K562 (cell line): ENCODE results near the gene TXLNB. TPM values are rescaled to one million over a fixed set of nuclear protein-coding genes. Genes with fewer than 3 reads are reported as not detected.

ENCODE experiments used
- ATAC-seq: fragments of 200-7000 bp; cut with Tn5 transposase; 3 replicates; pipeline ENCODE4 v1.9.1; 2020; ENCODE audit warnings: moderate library complexity
- BruUV-seq: library from RNA; stranded (reverse); fragments of 400-500 nt; replicated peaks from 2 replicates; lab custom pipeline; 2021; lab: Mats Ljungman, UMichigan
- CTCF ChIA-PET: fragments of 300-600 bp; formaldehyde crosslinking; extraction: SDS; loops from one replicate; lab custom pipeline; 2021; ENCODE audit warnings: low intra/inter-chr PET ratio; lab: Yijun Ruan, JAX
- POLR2A ChIA-PET: fragments of 300-600, 350-650 bp; sonication (Branson Sonifier 250); formaldehyde crosslinking; extraction: SDS; loops from one replicate; lab custom pipeline; 2021; ENCODE audit warnings: antibody characterized with exemption, inconsistent platforms; lab: Yijun Ruan, JAX
- DNase-seq, 4 experiments: peaks; one replicate each; pipeline versions ENCODE4 v3.0.0 to v3.0.0-alpha.2; 2011 to 2018; ENCODE audit warnings: low spot score in 3 of 4, mixed read lengths in 3 of 4; ENCODE audit errors: extremely low read depth in 1 of 4
- FAIRE-seq: peaks from 2 replicates; lab custom pipeline; 2011; peaks lifted over from hg19 to GRCh38; lab: Jason Lieb, UNC
- H2AFZ ChIP-seq: 2 replicates; pipeline ENCODE4 v1.6.0; 2011; ENCODE audit warnings: low read depth, low read length, control low read depth, inconsistent platforms
- H3K27ac ChIP-seq: fragments of 200-600 bp; 3 replicates; pipeline ENCODE4 v1.8.0; 2011; ENCODE audit warnings: low read depth, mild to moderate bottlenecking, control low read depth, inconsistent platforms, low read length, moderate library complexity, mixed read lengths; ENCODE audit errors: extremely low read depth
- H3K27me3 ChIP-seq, 2 experiments: fragments of 300-600 bp in 1 of 2; 2 replicates in 1 of 2; 3 replicates in 1 of 2; pipeline versions ENCODE4 v1.6.0 to v1.8.0; 2011; ENCODE audit warnings: inconsistent platforms in 2 of 2, low read length in 2 of 2, mild to moderate bottlenecking in 1 of 2, mixed read lengths in 1 of 2, moderate library complexity in 1 of 2; ENCODE audit not compliant: control insufficient read depth in 2 of 2, insufficient read depth in 2 of 2
- H3K36me3 ChIP-seq: fragments of 300-600 bp; 3 replicates; pipeline ENCODE4 v1.8.0; 2011; ENCODE audit warnings: mild to moderate bottlenecking, low read length, inconsistent platforms; ENCODE audit not compliant: control insufficient read depth, insufficient read depth
- H3K4me1 ChIP-seq, 2 experiments: fragments of 200-600 bp in 1 of 2; replicated peaks in 1 of 2; 2 replicates in 1 of 2; 3 replicates in 1 of 2; pipeline versions ENCODE4 v1.5.1 to v1.8.0; 2011; ENCODE audit warnings: inconsistent platforms in 2 of 2, low read length in 2 of 2, mild to moderate bottlenecking in 1 of 2, mixed read lengths in 1 of 2, moderate library complexity in 1 of 2; ENCODE audit not compliant: control insufficient read depth in 2 of 2, insufficient read depth in 2 of 2
- H3K4me2 ChIP-seq: 2 replicates; pipeline ENCODE4 v1.6.1; 2011; ENCODE audit warnings: low read length, control low read depth, inconsistent platforms, mixed read lengths; ENCODE audit not compliant: insufficient read depth
- H3K4me3 ChIP-seq: fragments of 200-600 bp; sonication (generic), shearing (Covaris generic); 2 replicates; pipeline ENCODE4 v1.5.1; 2016; ENCODE audit warnings: control low read depth, inconsistent platforms
- H3K79me2 ChIP-seq: fragments of 200-600 bp; 3 replicates; pipeline ENCODE4 v1.8.0; 2011; ENCODE audit warnings: low read length, inconsistent platforms; ENCODE audit not compliant: control insufficient read depth, insufficient read depth
- H3K9ac ChIP-seq, 2 experiments: 2 replicates each; pipeline versions ENCODE4 v1.6.0 to v1.6.1; 2011; ENCODE audit warnings: low read depth in 2 of 2, low read length in 2 of 2, control low read depth in 1 of 2, inconsistent platforms in 1 of 2, mild to moderate bottlenecking in 1 of 2, mixed read lengths in 1 of 2; ENCODE audit not compliant: insufficient read depth in 1 of 2
- H3K9me1 ChIP-seq: one replicate; pipeline ENCODE4 v1.6.0; 2011; ENCODE audit warnings: inconsistent platforms, mild to moderate bottlenecking, low read length, moderate library complexity; ENCODE audit not compliant: control insufficient read depth, insufficient read depth
- H3K9me3 ChIP-seq: replicated peaks from 2 replicates; pipeline ENCODE4 v1.5.1; 2011; ENCODE audit warnings: low read depth, low read length, inconsistent platforms; ENCODE audit not compliant: control insufficient read depth, insufficient read depth
- H4K20me1 ChIP-seq: replicated peaks from 2 replicates; pipeline ENCODE4 v1.6.1; 2011; ENCODE audit warnings: low read length, inconsistent platforms, mixed read lengths; ENCODE audit not compliant: control insufficient read depth, insufficient read depth
- BCOR ChIP-seq: fragments of 450-650 bp; IDR thresholded peaks from 2 replicates; pipeline ENCODE4 v1.6.1; 2016
- GABPB2 ChIP-seq: fragments of 250-450 bp; sonication (Bioruptor Pico); conservative IDR thresholded peaks from 2 replicates; pipeline ENCODE4 v1.5.1; 2021; ENCODE audit warnings: mild to moderate bottlenecking
- HDAC1 ChIP-seq, 2 experiments: fragments of 450-650 bp; IDR thresholded peaks; 2 replicates each; pipeline ENCODE4 v1.6.1; 2016 to 2017; ENCODE audit warnings: inconsistent platforms in 1 of 2, mild to moderate bottlenecking in 1 of 2, moderate library complexity in 1 of 2
- KAT8 ChIP-seq: fragments of 450-650 bp; IDR thresholded peaks from 2 replicates; pipeline ENCODE4 v1.6.1; 2016; ENCODE audit warnings: low read depth, mild to moderate bottlenecking
- MBD2 ChIP-seq: sonication (generic); IDR thresholded peaks from 2 replicates; pipeline ENCODE4 v1.6.1; 2016; ENCODE audit warnings: low read depth, borderline replicate concordance
- MCM2 ChIP-seq: fragments of 450-650 bp; IDR thresholded peaks from 2 replicates; pipeline ENCODE4 v1.6.1; 2017; ENCODE audit warnings: low read depth, mild to moderate bottlenecking
- RHOXF2B ChIP-seq: fragments of 250-450 bp; sonication (Bioruptor Pico); conservative IDR thresholded peaks from 2 replicates; pipeline ENCODE4 v1.5.1; 2021
- RUNX1 ChIP-seq: sonication (generic); IDR thresholded peaks from 2 replicates; pipeline ENCODE4 v1.6.1; 2016; ENCODE audit warnings: antibody characterized with exemption, low read depth
- ZNF143 ChIP-seq: sonication (generic); formaldehyde crosslinking; IDR thresholded peaks from 2 replicates; pipeline ENCODE4 v1.9.0; 2022; ENCODE audit warnings: mild to moderate bottlenecking, missing genetic modification reagents
- ZNF165 ChIP-seq: fragments of 250-450 bp; sonication (Bioruptor Pico); IDR thresholded peaks from 2 replicates; pipeline ENCODE4 v1.4.0; 2020; ENCODE audit warnings: borderline replicate concordance
- ZNF766 ChIP-seq: fragments of 200-800 bp; sonication (Bioruptor generic); conservative IDR thresholded peaks from 2 replicates; pipeline ENCODE4 v1.6.1; 2016; ENCODE audit warnings: missing genetic modification characterization, missing compliant biosample characterization
- ZNF79 ChIP-seq: fragments of 250-450 bp; sonication (Bioruptor Pico); IDR thresholded peaks from 2 replicates; pipeline ENCODE4 v1.4.0; 2020; ENCODE audit warnings: low read depth, mild to moderate bottlenecking, moderate library complexity
- WGBS: fragments of 100-300 bp; shearing (Covaris generic); methylation state at CpG from one replicate; pipeline ENCODE4 v1.1.6; 2016; ENCODE audit warnings: low coverage, mixed read lengths; ENCODE audit not compliant: insufficient coverage; ENCODE audit errors: missing lambda C conversion rate; 5-methylcytosine and 5-hydroxymethylcytosine counted together
- in situ Hi-C: fragments of 300-500 bp; cut with MboI; formaldehyde crosslinking; loops from 4 replicates; pipeline ENCODE4 v1.15.0; 2018; ENCODE audit warnings: inconsistent platforms, mixed read lengths
- intact Hi-C: fragments of 100-400 bp; cut with micrococcal nuclease; formaldehyde crosslinking; loops from 2 replicates; pipeline ENCODE4 v1.14.2; 2022
- polyA plus RNA-seq, 8 experiments: library from polyadenylated mRNA; depleted of rRNA in 4 of 8; stranded (reverse) in 5 of 8; unstranded in 3 of 8; fragments of >200 nt; fragmentation: Nextera tagmentation in 2 of 8; fragmentation: Illumina TruSeq in 1 of 8; extraction: Ambion mirVana in 2 of 8; extraction: Trizol in 1 of 8; gene quantifications; 2 replicates each; pipeline versions ENCODE4 v1.2.1 to v1.2.3, GENCODE V29; 2011 to 2014; ENCODE audit warnings: inconsistent platforms in 1 of 8, missing spikeins in 1 of 8
- total RNA-seq, 7 experiments: library from RNA; depleted of rRNA in 6 of 7; stranded (reverse); fragments of >200 nt in 6 of 7; fragmentation: Illumina TruSeq in 2 of 7; extraction: Trizol in 2 of 7; gene quantifications; 2 replicates each; pipeline versions ENCODE4 v1.2.1 to v1.2.3, GENCODE V29; 2011 to 2021; ENCODE audit warnings: low replicate concordance in 1 of 7
- TF ChIP-seq, protein P1 (sequence below): fragments of 450-650 bp; formaldehyde crosslinking; IDR thresholded peaks from 2 replicates; pipeline ENCODE4 v1.4.0; 2022; ENCODE audit warnings: mild to moderate bottlenecking, moderate library complexity
- TF ChIP-seq, protein P2 (sequence below): sonication (generic); formaldehyde crosslinking; IDR thresholded peaks from 2 replicates; pipeline ENCODE4 v1.8.0; 2023; ENCODE audit warnings: mild to moderate bottlenecking, missing genetic modification reagents
- TF ChIP-seq, protein P3 (sequence below): fragments of 450-650 bp; IDR thresholded peaks from 2 replicates; pipeline ENCODE4 v1.6.1; 2014; ENCODE audit warnings: low read depth, mild to moderate bottlenecking, moderate library complexity, borderline replicate concordance

The TXLNB gene
- total and polyA plus RNA-seq, 9 of the 15 experiments (the other 6 are each of a cell fraction or from before 2014, with no cell fraction given) = not detected

DNA sequence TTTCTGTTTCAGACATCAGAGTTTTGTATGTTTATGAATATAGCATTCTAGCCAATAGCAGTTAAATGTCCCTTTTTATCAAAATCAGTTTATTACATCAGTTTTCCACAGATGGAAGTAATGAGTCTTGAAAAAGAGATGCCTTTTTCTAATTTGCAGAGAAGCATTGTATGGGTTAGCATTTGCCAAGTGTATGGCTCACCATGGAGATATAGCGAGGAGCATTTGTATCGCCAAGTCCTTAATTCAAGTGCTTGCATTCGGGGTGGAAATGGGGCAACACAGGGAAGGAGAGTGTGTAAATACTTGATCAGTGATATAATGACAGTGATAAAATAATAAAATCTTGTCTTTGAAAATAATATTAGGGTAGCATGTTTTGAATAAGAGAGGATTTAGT, 42.9 kb downstream of the TXLNB start:
- no peak for ATAC-seq
- WGBS = 0% methylated on average over 3 of the region's 3 CpGs
- Histone ChIP-seq H3K79me2 (no peaks in the 10 kb centered on the region), H3K27me3 (no peaks in the 10 kb centered on the region; a peak in 1 of 5 replicates), H3K4me2 (no peak overlapping the region), H4K20me1 (no peaks in the 10 kb centered on the region), H3K4me1 (no peaks in the 10 kb centered on the region), H3K4me3 (no peak overlapping the region), H3K9me3 (no peaks in the 10 kb centered on the region), H3K36me3 (no peaks in the 10 kb centered on the region), H2AFZ (no peak overlapping the region), H3K27ac (no peak overlapping the region), H3K9ac (no peak overlapping the region), H3K9me1 (no peaks in the 10 kb centered on the region)
- ChIA-PET CTCF (no interaction called here), POLR2A (no interaction called here)
- BruUV-seq = no TSS peak
- no peak for DNase-seq
- intact Hi-C loops (no loop called here), in situ Hi-C loops (no loop called here)
- FAIRE-seq = no peak
- TF ChIP-seq, protein P1, sequence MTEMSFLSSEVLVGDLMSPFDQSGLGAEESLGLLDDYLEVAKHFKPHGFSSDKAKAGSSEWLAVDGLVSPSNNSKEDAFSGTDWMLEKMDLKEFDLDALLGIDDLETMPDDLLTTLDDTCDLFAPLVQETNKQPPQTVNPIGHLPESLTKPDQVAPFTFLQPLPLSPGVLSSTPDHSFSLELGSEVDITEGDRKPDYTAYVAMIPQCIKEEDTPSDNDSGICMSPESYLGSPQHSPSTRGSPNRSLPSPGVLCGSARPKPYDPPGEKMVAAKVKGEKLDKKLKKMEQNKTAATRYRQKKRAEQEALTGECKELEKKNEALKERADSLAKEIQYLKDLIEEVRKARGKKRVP (CRISPR knock-in tag) = no peak
- no peak for TF ChIP-seq ZNF143 (CRISPR knock-in tag)
- no peak for TF ChIP-seq ZNF165 (CRISPR knock-in tag)
- no peak for TF ChIP-seq MCM2

DNA sequence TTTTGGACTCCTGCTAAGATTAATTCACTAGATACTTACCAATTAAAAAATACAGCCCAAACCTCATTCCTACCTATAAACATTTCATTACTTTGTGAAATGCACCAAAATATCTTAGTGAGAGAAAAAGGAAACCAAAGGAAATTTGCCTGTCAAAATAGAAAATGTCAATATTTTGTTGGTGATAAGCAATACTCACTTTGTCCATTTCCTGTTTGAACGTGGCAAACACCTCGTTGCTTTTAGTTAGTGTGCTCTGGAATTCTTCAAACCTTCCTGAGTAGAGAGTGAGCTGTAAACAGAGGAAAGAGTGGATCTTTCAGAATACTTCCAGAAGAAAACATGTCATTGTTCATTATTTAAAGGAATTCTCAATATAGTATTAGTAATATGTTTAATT, 44.2 kb downstream of the TXLNB start:
- no peak overlapping the region for H3K4me3 ChIP-seq
- H3K27me3 ChIP-seq = peaks cover 3 to 5% of the 10 kb centered on the region in 2 experiments
- in situ Hi-C loops (no loop called here), intact Hi-C loops (no loop called here)
- H3K9me1 ChIP-seq = no peaks in the 10 kb centered on the region
- WGBS = 0% methylated on average over 2 of the region's 2 CpGs
- H3K4me1 ChIP-seq = peaks cover 0 to under 1% of the 10 kb centered on the region in 2 experiments; a peak in 1 of 5 replicates
- ATAC-seq (no peak), FAIRE-seq (no peak), DNase-seq (no peak)
- no peak overlapping the region for H3K9ac ChIP-seq
- no peak overlapping the region for H3K4me2 ChIP-seq
- ChIA-PET CTCF (no interaction called here), POLR2A (no interaction called here)
- H4K20me1 ChIP-seq = no peaks in the 10 kb centered on the region
- H2AFZ ChIP-seq = no peak overlapping the region
- H3K27ac ChIP-seq = no peak overlapping the region
- no peaks in the 10 kb centered on the region for H3K79me2 ChIP-seq
- BruUV-seq = no TSS peak
- H3K36me3 ChIP-seq = no peaks in the 10 kb centered on the region
- H3K9me3 ChIP-seq = no peaks in the 10 kb centered on the region
- no peak for TF ChIP-seq KAT8
- no peak for TF ChIP-seq MBD2
- no peak for TF ChIP-seq HDAC1 (IDR thresholded peaks at IDR 0.05)
- TF ChIP-seq, protein P2, sequence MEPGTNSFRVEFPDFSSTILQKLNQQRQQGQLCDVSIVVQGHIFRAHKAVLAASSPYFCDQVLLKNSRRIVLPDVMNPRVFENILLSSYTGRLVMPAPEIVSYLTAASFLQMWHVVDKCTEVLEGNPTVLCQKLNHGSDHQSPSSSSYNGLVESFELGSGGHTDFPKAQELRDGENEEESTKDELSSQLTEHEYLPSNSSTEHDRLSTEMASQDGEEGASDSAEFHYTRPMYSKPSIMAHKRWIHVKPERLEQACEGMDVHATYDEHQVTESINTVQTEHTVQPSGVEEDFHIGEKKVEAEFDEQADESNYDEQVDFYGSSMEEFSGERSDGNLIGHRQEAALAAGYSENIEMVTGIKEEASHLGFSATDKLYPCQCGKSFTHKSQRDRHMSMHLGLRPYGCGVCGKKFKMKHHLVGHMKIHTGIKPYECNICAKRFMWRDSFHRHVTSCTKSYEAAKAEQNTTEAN = no peak
- TF ChIP-seq RHOXF2B = no peak
- no peak for TF ChIP-seq GABPB2 (CRISPR knock-in tag)
- TF ChIP-seq ZNF79 (CRISPR knock-in tag) = no peak
- no peak for TF ChIP-seq BCOR
- TF ChIP-seq ZNF766 (CRISPR knock-in tag) = no peak
- TF ChIP-seq, protein P3, sequence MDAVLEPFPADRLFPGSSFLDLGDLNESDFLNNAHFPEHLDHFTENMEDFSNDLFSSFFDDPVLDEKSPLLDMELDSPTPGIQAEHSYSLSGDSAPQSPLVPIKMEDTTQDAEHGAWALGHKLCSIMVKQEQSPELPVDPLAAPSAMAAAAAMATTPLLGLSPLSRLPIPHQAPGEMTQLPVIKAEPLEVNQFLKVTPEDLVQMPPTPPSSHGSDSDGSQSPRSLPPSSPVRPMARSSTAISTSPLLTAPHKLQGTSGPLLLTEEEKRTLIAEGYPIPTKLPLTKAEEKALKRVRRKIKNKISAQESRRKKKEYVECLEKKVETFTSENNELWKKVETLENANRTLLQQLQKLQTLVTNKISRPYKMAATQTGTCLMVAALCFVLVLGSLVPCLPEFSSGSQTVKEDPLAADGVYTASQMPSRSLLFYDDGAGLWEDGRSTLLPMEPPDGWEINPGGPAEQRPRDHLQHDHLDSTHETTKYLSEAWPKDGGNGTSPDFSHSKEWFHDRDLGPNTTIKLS = no peak
- TF ChIP-seq RUNX1 = no peak
